HG02938 (cell line): ENCODE results near the gene NFYA.
"Not testable (repeated sequence)": the region's sequence is repeated elsewhere in the genome, so short reads cannot be mapped to it uniquely, and the experiment has no call there.

Source experiments
- ATAC-seq: cut with Tn5 transposase; IDR thresholded peaks from one replicate; pipeline ENCODE4 v1.9.1; 2021; ENCODE audit warnings: mild to moderate bottlenecking, moderate library complexity; ENCODE audit not compliant: unreplicated experiment

The NFYA gene

GRCh38 chr6:41100871-41101287 is 28.1 kb downstream of the NFYA start:
- ATAC-seq, result no peak

GRCh38 chr6:41103847-41104246 is 31.1 kb downstream of the NFYA start:
- ATAC-seq, result no peak

- no peak for ATAC-seq
These were observed 38.2 kb downstream of the NFYA start for GRCh38 chr6:41111017-41111416.

GRCh38 chr6:41115027-41115426 is 42.3 kb downstream of the NFYA start:
- ATAC-seq, result not testable (repeated sequence)

GRCh38 chr6:41119508-41119907 is 46.7 kb downstream of the NFYA start:
- no peak for ATAC-seq

- ATAC-seq, result no peak
These were observed 47.3 kb downstream of the NFYA start for GRCh38 chr6:41120058-41120457.

- no peak for ATAC-seq
These were observed 49.6 kb downstream of the NFYA start for GRCh38 chr6:41122373-41122772.

- no peak for ATAC-seq
These were observed 50.1 kb downstream of the NFYA start for GRCh38 chr6:41122918-41123317.

- no peak for ATAC-seq
These were observed 52.5 kb downstream of the NFYA start for GRCh38 chr6:41125282-41125681.

- no peak for ATAC-seq
These were observed 59.5 kb downstream of the NFYA start for GRCh38 chr6:41132254-41132653.

- ATAC-seq, result no peak
These were observed 62.5 kb downstream of the NFYA start for GRCh38 chr6:41135062-41135832.

GRCh38 chr6:41136911-41137310 is 64.1 kb downstream of the NFYA start:
- ATAC-seq, result no peak

GRCh38 chr6:41147917-41148316 is 75.1 kb downstream of the NFYA start:
- no peak for ATAC-seq
